GM18861 (cell line): ENCODE results near the gene KIAA1614.

ENCODE experiments used
- ATAC-seq: cut with Tn5 transposase; IDR thresholded peaks from one replicate; pipeline ENCODE4 v1.9.1; 2021; ENCODE audit not compliant: unreplicated experiment

The KIAA1614 gene

GRCh38 chr1:180981596-180982387 lies 69.1 kb downstream of the KIAA1614 start:
- peak; percentile 88 for ATAC-seq

DNA sequence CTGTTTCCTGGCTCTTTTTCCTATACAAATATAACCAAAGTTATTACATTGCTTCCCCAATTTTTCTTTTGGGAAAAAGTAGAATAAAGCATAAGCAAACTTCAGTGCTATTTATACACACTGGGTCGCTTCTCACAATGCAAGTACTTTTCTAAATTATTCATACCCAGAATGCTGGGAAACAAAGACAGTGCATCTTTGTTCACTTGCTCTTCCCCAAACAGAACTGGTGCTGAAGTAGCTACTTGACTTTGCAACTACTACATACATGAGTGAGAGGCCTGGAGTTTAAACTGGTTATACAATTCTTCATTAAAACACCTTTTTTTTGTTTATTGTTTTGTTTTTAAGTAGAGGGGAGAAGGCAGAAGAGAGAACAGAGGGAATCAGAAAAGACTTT lies 69.7 kb downstream of the KIAA1614 start:
- ATAC-seq = no peak

- ATAC-seq = no peak
Observed at GRCh38 chr1:180988253-180988752, 75.6 kb downstream of the KIAA1614 start.

DNA sequence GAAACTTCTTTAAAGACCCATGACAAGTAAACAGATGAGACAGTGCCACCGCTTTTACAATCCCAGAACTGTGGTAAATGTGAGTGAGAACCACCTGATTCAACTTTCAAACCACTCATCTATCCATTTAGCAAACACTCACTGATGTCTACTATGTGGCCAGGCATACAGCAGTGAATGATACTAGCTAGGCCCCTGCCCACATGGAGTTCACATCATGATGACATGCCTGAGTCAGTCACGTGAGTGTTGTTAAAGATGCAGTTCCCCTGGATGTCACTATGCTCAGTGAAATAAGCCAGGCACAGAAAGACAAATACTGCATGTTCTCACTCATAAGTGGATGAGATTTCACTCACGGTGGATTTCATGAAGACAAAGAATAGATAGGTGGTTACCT lies 81.6 kb downstream of the KIAA1614 start:
- no peak for ATAC-seq

DNA sequence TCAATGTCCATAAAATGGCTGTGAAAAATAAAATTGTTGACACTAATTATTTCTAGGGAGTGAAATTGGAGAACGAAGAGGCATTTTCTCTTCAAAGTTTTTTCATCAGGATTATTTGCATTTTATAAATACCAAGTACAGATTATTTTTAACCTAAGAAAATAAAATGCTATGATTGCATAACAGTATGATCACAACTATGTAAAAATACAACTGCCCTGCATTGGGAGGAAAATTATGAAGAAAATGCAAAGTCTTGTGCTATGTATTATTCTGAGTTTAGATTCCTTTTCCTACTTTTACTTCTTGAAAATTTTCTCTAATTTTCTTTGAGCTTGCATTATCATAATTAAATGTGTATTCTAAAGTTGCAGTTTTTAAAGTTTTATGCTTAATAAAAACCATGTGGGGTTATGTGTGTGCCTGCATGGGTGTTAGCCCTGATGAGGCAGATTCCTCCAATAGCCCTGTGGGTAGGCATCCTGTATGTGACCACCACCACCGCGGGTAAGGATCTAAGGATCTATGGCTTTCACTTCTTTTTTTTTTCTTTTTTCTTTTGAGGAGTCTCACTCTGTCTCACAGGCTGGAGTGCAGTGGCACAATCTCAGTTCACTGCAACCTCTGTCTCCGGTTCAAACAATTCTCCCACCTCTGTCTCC lies 85.3 kb downstream of the KIAA1614 start:
- ATAC-seq = no peak
